Activated CD8-positive, alpha-beta T cell treated with anti-CD3 and anti-CD28 coated beads, Interleukin-2, amount 10 ng/mL, durations not matched to agents 7 days and 5 days (primary cell): ENCODE results near the gene CHST11. TPM values are rescaled to one million over a fixed set of nuclear protein-coding genes. Genes with fewer than 3 reads are reported as not detected.
A peak's percentile ranks its signal among the peaks of the same experiment; 100 is the strongest.

ENCODE experiments used
- ATAC-seq: fragments of 150-1000 bp; cut with Tn5 transposase; one replicate; pipeline ENCODE4 v1.10.0; 2021; ENCODE audit warnings: moderate library complexity
- CTCF ChIA-PET: fragments of 350-600 bp; sonication (Branson Sonifier 250); formaldehyde crosslinking; loops from one replicate; lab custom pipeline; 2021; ENCODE audit warnings: antibody characterized with exemption; lab: Charles Lee
- POLR2A ChIA-PET: fragments of 350-600 bp; sonication (Branson Sonifier 250); formaldehyde crosslinking; loops from one replicate; lab custom pipeline; 2021; ENCODE audit warnings: antibody characterized with exemption; lab: Charles Lee
- DNase-seq: peaks from one replicate; pipeline ENCODE4 v3.0.0-alpha.2; 2020
- H3K27ac Mint-ChIP-seq: one replicate; pipeline ENCODE4 v1.8.0; 2021; ENCODE audit warnings: mild to moderate bottlenecking, mixed read lengths
- H3K27me3 Mint-ChIP-seq: one replicate; pipeline ENCODE4 v1.8.0; 2021; ENCODE audit warnings: low read depth, mixed read lengths
- H3K36me3 Mint-ChIP-seq: one replicate; pipeline ENCODE4 v1.8.0; 2021; ENCODE audit warnings: low read depth, mixed read lengths
- H3K4me1 Mint-ChIP-seq: one replicate; pipeline ENCODE4 v1.8.0; 2021; ENCODE audit warnings: low read depth, mixed read lengths
- H3K4me3 Mint-ChIP-seq: one replicate; pipeline ENCODE4 v1.8.0; 2021; ENCODE audit warnings: mild to moderate bottlenecking, mixed read lengths
- H3K9me3 Mint-ChIP-seq: one replicate; pipeline ENCODE4 v1.8.0; 2022; ENCODE audit warnings: mixed read lengths; ENCODE audit not compliant: insufficient read depth
- total RNA-seq, 2 experiments: library from RNA; stranded (reverse); gene quantifications; one replicate each; pipeline ENCODE4 v1.2.3, GENCODE V29; 2021

CHST11 gene
- total RNA-seq, 2 experiments from 2014 or later, result 82.1 to 85.2 TPM

GRCh38 chr12:104472748-104473147, 16.0 kb downstream of the CHST11 start:
- no peak for ATAC-seq
- peaks cover 51% of the 10 kb centered on the region for H3K36me3 Mint-ChIP-seq

GRCh38 chr12:104473374-104473983, 16.7 kb downstream of the CHST11 start:
- H3K9me3 Mint-ChIP-seq, result peaks cover 4% of the 10 kb centered on the region
- DNase-seq (peak; percentile 48), ATAC-seq (peak; percentile 48)
- H3K27me3 Mint-ChIP-seq, result no peaks in the 10 kb centered on the region
- ChIA-PET POLR2A (interaction anchor here (0.6 to 5.3 kb wide), 9 partner anchors 9 to 96 kb away, joined by 3 to 45 read pairs (median 4); partner anchors contain the start of gene CHST11), CTCF (interaction anchor here (0.6 to 4.0 kb wide), 7 partner anchors 8 to 109 kb away, joined by 3 to 43 read pairs (median 3); partner anchors contain the start of gene CHST11)
- peaks cover 48% of the 10 kb centered on the region for H3K36me3 Mint-ChIP-seq
- peak overlapping the region; percentile 91 for H3K27ac Mint-ChIP-seq
- H3K4me1 Mint-ChIP-seq, result peaks cover 88% of the 10 kb centered on the region
- H3K4me3 Mint-ChIP-seq, result peak overlapping the region; percentile 69

More at GRCh38 chr12:104472748-104473147, 16.0 kb downstream of the CHST11 start:
- CTCF ChIA-PET, result interaction anchor here (0.6 to 4.0 kb wide), 6 partner anchors 13 to 110 kb away, joined by 3 to 43 read pairs (median 4); partner anchors contain the start of gene CHST11
- H3K9me3 Mint-ChIP-seq, result peaks cover 4% of the 10 kb centered on the region
- H3K4me1 Mint-ChIP-seq, result peaks cover 90% of the 10 kb centered on the region
- H3K27ac Mint-ChIP-seq, result peak overlapping the region; percentile 91
- no peaks in the 10 kb centered on the region for H3K27me3 Mint-ChIP-seq
- POLR2A ChIA-PET, result interaction anchor here (0.6 to 5.3 kb wide), 5 partner anchors 14 to 96 kb away, joined by 3 to 45 read pairs (median 4); partner anchors contain the start of gene CHST11
- peak overlapping the region; percentile 69 for H3K4me3 Mint-ChIP-seq
- no peak for DNase-seq

DNA sequence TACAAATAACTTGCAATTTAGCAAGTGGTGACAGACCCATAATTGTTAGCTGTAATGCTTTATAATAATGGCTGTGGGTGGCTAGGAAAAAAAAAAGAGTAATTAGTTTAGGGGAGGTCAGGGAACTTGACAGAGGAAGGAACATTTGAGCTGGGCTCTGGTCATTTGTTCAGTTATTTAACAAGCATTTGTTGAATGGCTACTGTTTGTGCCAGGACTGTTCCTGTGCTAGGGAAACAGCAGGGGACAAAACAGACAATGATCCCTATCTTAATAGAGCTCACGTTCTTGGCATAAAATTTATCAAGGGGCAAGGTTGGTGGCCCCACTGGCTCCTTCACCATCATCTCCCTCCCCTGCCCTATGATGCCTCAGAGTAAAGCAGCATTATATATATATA, 18.5 kb downstream of the CHST11 start:
- POLR2A ChIA-PET, result interaction anchor here (0.6 to 0.8 kb wide), 3 partner anchors 16 to 38 kb away, joined by 3 read pairs; no protein-coding TSS in a partner anchor
- H3K27me3 Mint-ChIP-seq, result no peaks in the 10 kb centered on the region
- peaks cover 89% of the 10 kb centered on the region for H3K4me1 Mint-ChIP-seq
- ATAC-seq (no peak), DNase-seq (no peak)
- no peak overlapping the region for H3K4me3 Mint-ChIP-seq
- H3K27ac Mint-ChIP-seq, result peak overlapping the region; percentile 32
- H3K9me3 Mint-ChIP-seq, result peaks cover under 1% of the 10 kb centered on the region
- H3K36me3 Mint-ChIP-seq, result peaks cover 47% of the 10 kb centered on the region
- CTCF ChIA-PET, result interaction anchor here (0.7 kb wide), 1 partner anchor 143 kb away, joined by 3 read pairs; no protein-coding TSS in a partner anchor

DNA sequence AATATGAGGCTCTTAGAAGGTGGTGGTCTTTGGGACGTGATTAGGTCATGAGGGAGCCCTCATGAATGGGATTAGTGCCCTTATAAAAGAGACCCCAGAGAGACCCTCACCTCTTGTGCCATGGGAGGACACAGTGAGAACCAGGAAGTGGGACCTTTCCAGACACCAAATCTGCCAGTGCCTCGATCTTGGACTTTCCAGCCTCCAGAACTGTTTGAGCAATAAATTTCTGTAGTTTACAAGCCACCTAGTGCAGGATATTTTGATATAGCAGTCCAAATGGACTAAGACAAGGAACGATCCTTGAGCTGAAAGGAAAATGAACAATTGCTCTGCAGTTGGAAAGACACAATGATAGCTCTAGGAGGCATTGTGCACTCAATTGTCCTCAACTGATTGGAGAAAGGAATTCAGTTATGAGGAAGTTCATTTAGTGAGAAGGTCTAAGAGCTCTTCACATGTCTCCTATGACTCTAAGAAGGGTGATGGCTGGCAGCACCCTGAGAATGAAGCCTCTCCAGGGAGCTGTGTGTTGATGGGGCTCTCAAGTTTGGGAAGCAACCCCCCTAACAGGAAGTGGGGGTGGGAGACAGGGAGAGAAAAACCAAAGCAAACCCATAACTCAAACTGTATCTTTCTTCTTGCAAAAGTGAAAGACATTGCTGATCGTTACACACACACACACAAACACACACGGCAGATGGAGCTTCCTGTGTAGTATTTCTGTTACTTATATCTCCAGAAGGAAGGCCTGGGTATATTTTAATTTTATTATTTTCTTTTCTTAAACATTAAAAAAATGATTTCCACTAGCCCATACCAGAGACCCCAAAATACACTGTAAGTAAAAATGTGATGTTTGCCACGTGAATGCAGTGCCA, 21.0 kb downstream of the CHST11 start:
- ATAC-seq (peak; percentile 34), DNase-seq (no peak)
- peaks cover 49% of the 10 kb centered on the region for H3K36me3 Mint-ChIP-seq
- POLR2A ChIA-PET, result interaction anchor here (0.6 to 4.2 kb wide), 14 partner anchors 10 to 631 kb away, joined by 3 to 68 read pairs (median 5); partner anchors contain the start of gene CHST11
- H3K4me1 Mint-ChIP-seq, result peaks cover 89% of the 10 kb centered on the region
- H3K27ac Mint-ChIP-seq, result peak overlapping the region; percentile 94
- H3K4me3 Mint-ChIP-seq, result peak overlapping the region; percentile 82
- no peaks in the 10 kb centered on the region for H3K9me3 Mint-ChIP-seq
- CTCF ChIA-PET, result interaction anchor here (0.6 to 3.0 kb wide), 12 partner anchors 10 to 399 kb away, joined by 3 to 16 read pairs (median 8); partner anchors contain the start of gene CHST11
- no peaks in the 10 kb centered on the region for H3K27me3 Mint-ChIP-seq

- CTCF ChIA-PET, result interaction anchor here (0.9 to 3.0 kb wide), 11 partner anchors 11 to 398 kb away, joined by 3 to 16 read pairs (median 8); partner anchors contain the start of gene CHST11
- H3K36me3 Mint-ChIP-seq, result peaks cover 53% of the 10 kb centered on the region
- no peaks in the 10 kb centered on the region for H3K9me3 Mint-ChIP-seq
- POLR2A ChIA-PET, result interaction anchor here (1.2 to 4.2 kb wide), 10 partner anchors 9 to 192 kb away, joined by 3 to 68 read pairs (median 8); partner anchors contain the start of gene CHST11
- peak; percentile 70 for ATAC-seq
- H3K27ac Mint-ChIP-seq, result peak overlapping the region; percentile 94
- peaks cover 89% of the 10 kb centered on the region for H3K4me1 Mint-ChIP-seq
- peak; percentile 45 for DNase-seq
- no peaks in the 10 kb centered on the region for H3K27me3 Mint-ChIP-seq
- peak overlapping the region; percentile 82 for H3K4me3 Mint-ChIP-seq
These were observed 21.8 kb downstream of the CHST11 start for GRCh38 chr12:104478396-104479122.

DNA sequence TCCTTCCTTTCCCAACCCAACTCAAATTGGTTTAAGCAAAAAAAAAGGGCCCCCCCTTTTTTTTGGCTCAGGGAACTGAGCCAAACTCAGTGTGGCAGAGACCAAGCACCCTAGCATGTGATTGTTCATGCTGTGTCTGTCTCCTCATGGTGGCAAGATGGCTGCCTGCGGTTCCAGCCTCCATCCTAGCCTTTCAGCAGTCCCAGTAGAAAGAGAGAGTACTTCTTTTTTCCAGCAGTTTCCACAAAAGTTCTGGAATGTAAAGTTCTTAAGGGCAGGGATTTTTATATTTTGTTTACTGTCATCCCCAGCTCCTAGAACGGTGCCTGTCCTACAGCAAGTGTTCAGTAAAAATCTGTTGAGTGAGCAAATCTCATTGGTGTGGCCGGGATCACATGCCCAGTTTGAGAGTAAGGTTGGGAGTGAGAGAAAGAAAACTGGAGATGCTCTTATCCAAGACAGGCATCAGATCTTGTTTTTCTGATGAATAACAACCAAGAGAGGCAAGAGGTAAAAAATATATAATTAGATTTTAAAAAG, 22.4 kb downstream of the CHST11 start:
- Mint-ChIP-seq H3K36me3 (peaks cover 59% of the 10 kb centered on the region), H3K27ac (peak overlapping the region; percentile 94), H3K27me3 (no peaks in the 10 kb centered on the region), H3K9me3 (no peaks in the 10 kb centered on the region), H3K4me3 (peak overlapping the region; percentile 82), H3K4me1 (peaks cover 89% of the 10 kb centered on the region)
- no peak for DNase-seq
- CTCF ChIA-PET, result interaction anchor here (1.2 to 3.0 kb wide), 5 partner anchors 15 to 98 kb away, joined by 5 to 14 read pairs (median 9); partner anchors contain the start of gene CHST11
- no peak for ATAC-seq
- POLR2A ChIA-PET, result interaction anchor here (1.2 to 4.2 kb wide), 8 partner anchors 8 to 90 kb away, joined by 5 to 68 read pairs (median 10); partner anchors contain the start of gene CHST11

DNA sequence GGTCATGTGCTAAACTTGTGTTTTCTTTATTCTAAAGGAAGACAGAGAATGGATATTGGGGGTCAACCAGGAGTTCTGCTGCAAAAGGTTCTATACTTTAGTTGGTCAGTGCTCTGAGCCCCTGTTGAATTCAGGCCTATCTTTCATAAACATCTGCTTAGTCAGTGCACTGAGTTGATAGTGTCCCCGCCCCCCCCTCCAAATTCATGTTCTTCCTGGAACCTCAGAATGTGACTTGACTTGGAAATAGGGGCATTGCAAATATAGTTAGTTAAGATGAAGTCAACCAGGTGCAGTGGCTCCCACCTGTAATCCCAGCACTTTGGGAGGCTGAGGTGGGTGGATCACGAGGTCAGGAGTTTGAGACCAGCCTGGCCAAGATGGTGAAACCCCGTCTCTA, 23.3 kb downstream of the CHST11 start:
- peaks cover 89% of the 10 kb centered on the region for H3K4me1 Mint-ChIP-seq
- no peak overlapping the region for H3K4me3 Mint-ChIP-seq
- no peaks in the 10 kb centered on the region for H3K9me3 Mint-ChIP-seq
- ATAC-seq (no peak), DNase-seq (no peak)
- H3K27me3 Mint-ChIP-seq, result no peaks in the 10 kb centered on the region
- ChIA-PET POLR2A (interaction anchor here (0.6 to 4.2 kb wide), 3 partner anchors 21 to 90 kb away, joined by 3 to 68 read pairs (median 3); partner anchors contain the start of gene CHST11), CTCF (no interaction called here)
- peak overlapping the region; percentile 67 for H3K27ac Mint-ChIP-seq
- H3K36me3 Mint-ChIP-seq, result peaks cover 63% of the 10 kb centered on the region

DNA sequence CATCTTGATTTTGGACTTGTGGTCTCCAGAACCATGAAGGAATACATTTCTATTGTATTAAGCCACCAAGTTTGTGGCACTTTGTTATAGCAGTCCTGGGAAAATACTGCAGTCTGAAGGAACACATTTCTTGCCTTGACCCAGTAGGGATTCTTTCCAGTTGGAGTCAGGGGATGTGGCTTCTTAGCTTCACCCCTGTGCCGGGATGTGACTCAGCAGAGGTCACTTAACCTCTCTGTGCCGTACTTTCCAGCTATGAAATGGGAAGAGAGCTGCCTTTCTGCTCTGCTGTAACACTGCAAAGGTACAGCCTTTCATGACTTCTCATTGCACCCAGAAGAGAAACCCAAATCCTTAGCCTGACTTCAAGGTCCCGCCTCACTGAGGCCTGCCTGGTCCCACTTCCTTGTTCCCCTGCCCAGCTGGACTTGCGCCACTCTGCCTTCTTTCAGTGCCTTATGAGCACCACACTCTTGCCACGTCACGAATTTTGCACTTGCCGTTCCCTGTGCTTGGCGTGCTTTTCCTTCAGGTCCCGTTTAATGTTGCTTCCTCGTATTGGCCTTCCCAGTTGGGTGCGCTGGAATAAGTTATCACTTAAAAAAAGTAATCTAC, 24.2 kb downstream of the CHST11 start:
- DNase-seq, result no peak
- CTCF ChIA-PET, result interaction anchor here (0.8 kb wide), 1 partner anchor 11 kb away, joined by 3 read pairs; no protein-coding TSS in a partner anchor
- Mint-ChIP-seq H3K27me3 (no peaks in the 10 kb centered on the region), H3K4me3 (no peak overlapping the region), H3K9me3 (no peaks in the 10 kb centered on the region), H3K4me1 (peaks cover 94% of the 10 kb centered on the region), H3K36me3 (peaks cover 63% of the 10 kb centered on the region), H3K27ac (peak overlapping the region; percentile 23)
- POLR2A ChIA-PET, result interaction anchor here (0.6 to 0.8 kb wide), 3 partner anchors 21 to 89 kb away, joined by 3 read pairs; no protein-coding TSS in a partner anchor
- ATAC-seq, result no peak

DNA sequence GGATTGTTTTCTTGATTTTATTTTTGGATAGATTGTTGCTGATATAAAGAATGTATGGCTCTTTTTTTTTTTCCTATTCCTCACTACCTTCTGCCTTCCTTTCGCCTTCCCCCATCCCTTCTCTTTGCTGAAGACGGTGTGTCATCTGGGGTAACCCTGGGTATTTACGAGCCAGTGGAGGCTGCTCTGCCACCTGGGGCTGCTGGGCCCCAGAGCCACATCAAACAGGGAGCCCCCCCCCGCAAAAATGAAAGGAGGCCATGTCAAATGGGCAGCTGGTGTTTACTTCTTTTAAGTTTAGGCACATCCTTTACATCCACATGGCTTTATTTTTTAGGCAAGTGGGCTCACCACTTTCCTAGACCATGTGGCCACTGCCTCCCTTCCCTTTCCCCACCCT, 25.4 kb downstream of the CHST11 start:
- Mint-ChIP-seq H3K27ac (peak overlapping the region; percentile 79), H3K9me3 (no peaks in the 10 kb centered on the region), H3K27me3 (no peaks in the 10 kb centered on the region), H3K36me3 (peaks cover 74% of the 10 kb centered on the region), H3K4me3 (no peak overlapping the region), H3K4me1 (peaks cover 96% of the 10 kb centered on the region)
- ChIA-PET POLR2A (interaction anchor here (1.0 kb wide), 1 partner anchor 8 kb away, joined by 3 read pairs; no protein-coding TSS in a partner anchor), CTCF (interaction anchor here (1.0 to 2.3 kb wide), 3 partner anchors 13 to 100 kb away, joined by 4 to 6 read pairs (median 4); no protein-coding TSS in a partner anchor)
- no peak for DNase-seq
- ATAC-seq, result no peak

GRCh38 chr12:104482748-104483147, 26.0 kb downstream of the CHST11 start:
- ATAC-seq, result no peak
- DNase-seq, result no peak
- POLR2A ChIA-PET, result interaction anchor here (1.0 kb wide), 1 partner anchor 9 kb away, joined by 3 read pairs; no protein-coding TSS in a partner anchor
- Mint-ChIP-seq H3K27me3 (no peaks in the 10 kb centered on the region), H3K4me1 (peaks cover 96% of the 10 kb centered on the region), H3K27ac (peak overlapping the region; percentile 79), H3K9me3 (no peaks in the 10 kb centered on the region), H3K4me3 (no peak overlapping the region), H3K36me3 (peaks cover 76% of the 10 kb centered on the region)
- CTCF ChIA-PET, result interaction anchor here (1.0 to 2.3 kb wide), 3 partner anchors 12 to 101 kb away, joined by 4 to 6 read pairs (median 4); no protein-coding TSS in a partner anchor
